Activated gamma-delta T cell (primary cell): ENCODE measurements around the gene FOXN3.

Experiments
- DNase-seq: peaks from one replicate; lab custom pipeline; 2025; lab: John Stamatoyannopoulos, UW

Gene FOXN3

DNA sequence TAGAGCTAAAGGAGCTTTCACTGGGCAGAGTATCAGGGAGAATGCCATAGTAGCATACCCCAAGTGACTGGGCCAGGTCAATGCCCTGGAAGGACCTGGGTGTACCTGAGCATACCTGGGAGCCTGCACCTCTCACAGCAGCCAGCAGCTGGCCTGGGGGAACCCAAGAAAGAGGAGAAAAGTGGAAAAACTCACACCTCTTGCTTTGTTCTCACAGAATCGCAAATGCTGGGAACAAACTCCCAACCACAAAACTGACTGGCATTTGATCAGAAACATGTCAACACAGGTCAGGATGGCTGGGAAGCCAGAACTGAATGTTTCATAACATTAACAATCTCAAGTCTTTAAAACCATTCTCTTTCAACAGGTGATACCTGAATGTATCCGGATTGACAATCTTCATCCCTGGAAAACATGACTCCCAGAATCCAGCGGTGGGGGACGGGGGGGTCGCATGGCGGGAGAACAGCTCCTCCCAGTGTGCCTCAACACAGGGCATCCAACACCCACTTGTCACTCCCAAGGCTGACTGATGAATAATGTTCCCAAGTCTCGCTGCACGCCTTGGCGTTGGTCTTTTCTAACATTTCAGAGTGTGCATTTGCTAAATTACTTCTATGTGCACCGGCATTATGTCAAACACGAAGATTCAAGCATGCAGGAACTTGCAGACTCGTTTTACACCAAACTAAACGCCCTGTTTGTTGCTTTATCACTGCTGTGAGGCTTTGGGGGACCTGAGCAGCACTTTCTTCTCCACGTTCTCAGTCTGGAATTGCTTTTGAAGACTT lies 7.9 kb downstream of the FOXN3 start:
- DNase-seq = no peak

DNA sequence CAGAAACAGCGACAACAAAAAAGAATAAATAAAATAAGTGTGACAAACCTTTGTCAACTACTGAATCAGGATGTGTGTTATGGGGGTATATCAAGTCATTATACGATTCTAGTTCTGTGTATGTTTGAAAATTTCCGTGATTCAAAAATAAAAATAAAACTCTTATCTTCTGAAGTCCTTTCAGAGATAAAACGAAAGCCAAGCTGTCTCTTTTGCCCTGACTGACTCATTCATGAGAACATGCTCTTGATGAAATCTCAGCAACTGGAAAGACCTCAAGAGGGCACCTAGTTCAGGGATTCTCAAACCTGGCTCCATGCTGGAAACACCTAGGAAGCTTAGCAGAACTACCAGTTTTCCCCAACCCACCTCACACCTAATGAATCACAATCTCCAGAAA lies 9.2 kb downstream of the FOXN3 start:
- DNase-seq = no peak

DNA sequence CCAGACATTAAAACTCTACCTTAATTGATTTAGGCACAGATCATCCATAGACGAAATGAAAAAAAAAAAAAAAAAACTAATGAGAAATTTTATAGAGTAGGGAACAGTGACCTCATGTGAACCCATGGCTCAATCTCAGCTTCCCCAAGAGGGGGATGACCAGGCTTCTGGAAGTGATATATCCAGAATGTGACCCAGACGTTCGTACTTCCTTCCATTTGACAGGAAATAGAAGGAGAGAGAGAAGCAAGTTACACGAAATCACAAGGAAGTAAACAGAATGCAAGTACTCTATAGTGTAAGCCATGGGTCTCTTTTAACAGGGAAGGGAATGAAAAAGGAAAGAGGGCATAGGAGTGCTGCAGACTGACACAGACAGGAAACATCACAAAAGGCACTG lies 10.1 kb downstream of the FOXN3 start:
- DNase-seq = no peak

DNA sequence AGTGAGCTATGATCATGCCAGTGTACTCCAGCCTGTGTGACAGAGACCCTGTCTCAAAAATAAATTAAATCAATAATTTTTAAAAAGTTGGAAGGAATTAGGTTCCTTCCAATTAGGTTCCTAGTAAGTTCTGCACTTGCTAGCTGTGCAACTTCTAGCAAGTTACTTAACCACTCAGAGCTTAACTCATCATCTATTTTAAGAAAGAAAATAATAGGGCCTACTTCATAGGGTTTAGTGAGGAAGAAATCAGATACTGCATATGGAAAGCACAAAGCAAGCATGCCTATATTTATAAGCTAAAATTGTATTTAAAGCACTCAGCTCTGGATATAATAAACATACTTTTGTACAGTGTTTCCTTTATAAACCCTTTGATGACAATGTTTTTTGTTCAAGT lies 10.7 kb downstream of the FOXN3 start:
- no peak for DNase-seq

DNA sequence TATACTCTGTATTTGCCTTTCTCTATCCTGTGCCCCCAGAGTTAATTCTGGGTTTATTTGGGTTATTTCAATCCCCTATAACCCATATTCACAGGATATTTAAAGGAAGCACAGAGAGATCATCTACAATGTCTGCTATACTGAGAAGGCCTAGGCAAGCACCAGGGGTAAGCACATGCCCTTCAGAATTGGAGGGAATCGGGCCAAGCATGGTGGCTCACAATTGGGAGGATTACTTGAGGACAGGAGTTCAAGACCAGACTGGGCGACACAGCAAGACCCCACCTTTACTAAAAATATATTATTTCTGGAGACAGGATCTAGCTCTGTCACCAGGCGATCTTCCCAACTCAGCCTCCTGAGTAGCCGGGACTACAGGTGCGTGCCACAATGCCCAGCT lies 11.3 kb downstream of the FOXN3 start:
- DNase-seq = no peak

DNA sequence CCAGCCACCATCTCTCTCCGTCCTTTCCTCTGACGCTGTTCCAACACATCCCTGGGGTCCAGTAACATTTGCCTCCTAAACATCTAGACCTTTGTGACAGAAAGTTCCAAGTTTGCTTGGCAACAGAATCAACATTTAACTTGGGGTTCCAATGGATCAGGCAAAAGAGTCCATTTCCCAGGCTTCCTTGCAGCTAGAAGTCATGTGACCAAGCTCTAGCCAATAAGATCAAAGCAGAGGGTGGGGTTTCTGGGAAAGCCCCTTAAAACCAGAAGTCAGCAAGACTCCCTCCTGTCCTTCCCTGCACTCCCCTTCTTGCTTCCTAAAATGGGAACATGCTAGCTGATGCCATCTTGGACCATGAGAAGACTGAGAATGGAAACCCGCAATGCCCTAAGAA lies 14.7 kb downstream of the FOXN3 start:
- no peak for DNase-seq

DNA sequence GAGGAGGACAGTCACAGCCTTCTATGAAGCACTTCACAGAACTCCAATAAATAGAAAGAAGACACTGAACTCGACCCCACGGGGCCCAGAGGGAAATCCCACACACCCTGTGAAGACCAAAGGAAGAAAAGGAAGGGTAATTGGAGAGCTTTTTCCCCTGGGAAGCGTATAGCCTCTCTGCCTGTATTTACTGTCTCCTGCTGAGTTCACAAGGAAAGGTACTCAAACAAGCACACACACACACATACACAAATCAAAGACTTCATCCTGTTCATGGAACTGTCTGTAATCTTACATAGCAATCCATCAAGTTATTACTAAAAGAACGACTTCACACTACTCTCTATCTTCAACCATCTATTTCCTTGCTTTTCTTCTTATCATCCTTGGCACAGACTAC lies 15.3 kb downstream of the FOXN3 start:
- no peak for DNase-seq

DNA sequence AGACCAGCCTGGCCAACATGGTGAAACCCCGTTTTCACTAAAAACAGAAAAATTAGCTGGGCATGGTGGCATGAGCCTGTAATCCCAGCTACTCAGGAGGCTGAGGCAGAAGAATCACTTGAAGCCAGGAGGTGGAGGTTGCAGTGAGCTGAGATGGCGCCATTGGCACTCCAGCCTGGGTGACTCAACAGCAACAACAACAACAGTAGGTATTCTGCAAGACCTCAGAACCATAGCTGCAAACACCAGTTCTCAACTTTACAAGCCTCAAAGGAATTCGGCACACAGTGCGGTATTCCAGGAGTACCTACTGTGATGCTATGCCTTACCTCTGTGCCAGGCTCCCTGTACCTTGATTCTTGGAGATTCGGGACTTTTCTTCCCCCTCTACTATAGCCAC lies 15.8 kb downstream of the FOXN3 start:
- no peak for DNase-seq

DNA sequence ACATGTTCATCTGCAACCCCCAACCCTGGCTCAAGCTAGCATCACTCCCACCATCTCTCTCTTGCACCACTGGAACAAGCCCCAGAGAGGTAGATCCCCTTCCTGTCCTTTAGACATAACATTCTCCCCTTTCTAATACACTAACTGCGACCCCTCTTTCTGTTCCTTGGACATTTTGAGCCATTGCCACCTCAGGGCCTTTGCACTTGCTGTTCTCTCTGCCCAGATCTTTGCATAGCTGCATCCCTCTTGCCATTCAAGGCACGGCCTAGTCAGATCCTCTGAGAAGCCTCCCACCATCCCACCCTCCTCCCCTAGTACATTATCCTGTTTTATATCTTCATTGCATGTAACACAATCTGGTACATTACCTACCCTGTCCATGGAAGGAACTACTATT lies 16.5 kb downstream of the FOXN3 start:
- DNase-seq = no peak

DNA sequence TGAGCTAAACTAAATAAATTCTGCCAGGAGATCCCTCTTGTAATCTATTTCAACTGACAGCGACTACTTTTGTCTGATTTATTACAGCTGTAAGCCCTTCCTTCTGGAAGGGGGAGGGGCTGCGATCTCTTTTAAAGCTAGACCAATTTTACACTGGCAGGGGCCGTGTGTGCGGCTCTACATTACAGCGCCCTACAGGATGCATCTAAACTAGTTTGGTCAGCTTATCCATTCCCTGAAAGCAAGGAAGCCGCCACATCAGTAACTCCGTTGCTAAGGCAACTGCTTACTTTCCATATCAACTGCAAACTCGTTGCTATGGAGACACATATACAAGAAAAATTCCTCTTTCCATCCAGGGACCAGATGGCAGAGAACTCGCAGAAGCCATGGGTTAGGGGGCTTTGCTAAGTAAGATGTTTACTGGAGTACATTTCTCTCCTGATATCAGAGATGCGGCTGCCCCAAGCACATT lies 17.4 kb downstream of the FOXN3 start:
- no peak for DNase-seq

DNA sequence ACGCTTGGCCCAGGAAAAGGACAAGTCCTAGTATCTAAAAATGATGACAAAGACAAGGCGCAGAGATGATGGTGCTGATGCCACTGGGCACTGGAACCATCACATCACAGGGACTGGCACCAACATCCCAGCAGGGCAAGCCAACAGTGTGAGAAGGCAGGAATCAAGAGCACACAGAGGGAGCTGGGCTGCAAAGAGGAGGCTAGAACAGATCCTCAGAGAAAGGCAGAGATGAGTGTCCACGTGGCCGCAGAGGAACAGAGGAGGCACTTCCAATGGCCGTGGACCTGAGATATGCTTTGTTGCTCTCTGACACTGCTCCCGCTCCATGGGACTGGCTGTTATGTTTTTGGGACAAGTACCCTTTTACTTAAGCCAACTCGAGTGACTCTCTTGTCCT lies 17.9 kb downstream of the FOXN3 start:
- DNase-seq = no peak

DNA sequence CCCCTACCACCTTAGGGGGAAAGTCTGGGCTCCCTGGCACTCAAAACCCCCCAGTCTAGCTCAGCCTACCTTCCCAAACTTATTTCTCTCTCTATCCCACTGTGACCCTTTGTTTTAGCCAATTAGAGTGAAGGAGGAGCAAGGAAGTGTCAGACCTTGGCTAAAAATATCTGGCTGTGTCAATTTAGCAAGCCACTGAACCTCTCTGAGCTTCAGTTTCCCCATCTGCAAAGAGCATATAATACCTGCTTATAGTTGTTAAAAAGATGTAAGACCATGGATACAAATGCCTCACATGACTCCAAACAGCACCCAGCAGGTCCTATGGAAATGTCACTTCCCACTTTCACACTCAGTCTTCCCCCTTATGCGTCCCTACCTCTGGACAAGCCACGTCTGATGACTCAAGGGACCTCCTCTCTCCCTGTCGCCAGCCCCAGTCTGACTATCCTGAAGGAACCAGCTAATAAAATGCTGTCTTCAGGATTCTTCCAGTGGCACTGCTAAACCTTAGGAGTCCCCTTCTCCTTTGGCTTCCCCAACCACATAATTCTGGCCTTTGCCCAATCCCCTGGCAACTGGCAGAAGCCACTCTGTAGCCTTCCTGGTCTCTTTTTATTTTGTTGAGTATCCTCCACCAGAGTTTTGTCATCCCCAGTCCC lies 19.3 kb downstream of the FOXN3 start:
- DNase-seq = no peak

DNA sequence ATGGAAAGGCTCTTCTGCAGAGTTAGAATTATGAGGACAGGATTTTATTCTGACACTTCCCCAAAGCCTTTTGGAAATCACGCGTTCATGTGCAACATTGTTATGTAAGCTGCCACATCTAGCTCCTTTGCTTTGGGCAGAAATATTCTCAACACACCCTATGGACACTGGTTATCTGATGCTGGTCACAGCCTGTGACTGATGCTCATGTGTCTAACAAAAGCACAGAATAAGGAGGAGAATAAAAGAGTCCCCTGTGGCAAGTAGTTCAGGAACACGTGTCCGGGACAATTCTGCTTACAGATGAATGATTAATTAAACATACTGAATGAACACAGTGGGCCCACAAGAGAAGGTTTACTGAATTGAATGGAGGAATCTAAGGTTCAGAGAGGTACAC lies 22.1 kb downstream of the FOXN3 start:
- DNase-seq = no peak

DNA sequence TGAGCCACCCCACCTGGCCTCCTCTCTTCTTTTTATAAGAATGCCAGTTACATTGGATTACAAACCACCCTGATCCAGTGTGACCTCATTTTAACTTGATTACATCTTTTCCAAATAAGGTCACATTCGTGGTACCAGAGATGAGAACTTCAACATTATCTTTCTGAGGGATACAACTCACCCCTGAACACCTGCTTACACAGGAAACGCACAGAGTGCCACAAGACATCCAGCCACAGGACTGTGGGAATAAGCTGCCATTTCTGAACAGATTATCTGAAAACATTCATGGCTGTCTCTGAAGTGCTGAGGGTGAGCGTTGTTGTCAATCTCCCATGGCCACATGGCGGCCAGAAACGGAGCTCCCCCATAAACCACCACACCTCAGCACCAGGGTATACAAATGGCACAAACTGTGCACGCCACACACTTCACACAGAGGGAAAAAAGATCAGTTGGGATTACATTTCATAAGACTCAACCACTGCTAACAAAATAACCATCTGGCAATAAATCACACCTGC lies 23.7 kb downstream of the FOXN3 start:
- no peak for DNase-seq

DNA sequence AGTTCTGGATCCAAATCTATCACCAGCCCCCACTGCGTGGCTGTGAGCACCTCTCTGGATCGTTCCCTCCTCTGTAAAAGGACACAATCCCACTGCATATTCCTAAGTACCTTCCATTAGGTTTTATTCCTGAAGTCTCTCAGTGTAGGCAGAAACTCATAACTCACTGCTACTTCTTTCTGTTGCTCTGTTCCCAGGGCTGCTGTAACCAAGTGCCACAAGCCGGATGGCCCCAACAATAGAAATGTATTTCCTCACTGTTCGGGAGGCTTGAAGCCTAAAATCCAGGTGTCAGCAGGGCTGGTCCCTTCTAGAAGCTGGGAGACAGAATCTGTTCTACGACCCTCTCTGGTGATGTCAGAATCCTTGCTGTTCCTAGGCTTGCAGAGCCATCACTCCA lies 24.9 kb downstream of the FOXN3 start:
- no peak for DNase-seq

DNA sequence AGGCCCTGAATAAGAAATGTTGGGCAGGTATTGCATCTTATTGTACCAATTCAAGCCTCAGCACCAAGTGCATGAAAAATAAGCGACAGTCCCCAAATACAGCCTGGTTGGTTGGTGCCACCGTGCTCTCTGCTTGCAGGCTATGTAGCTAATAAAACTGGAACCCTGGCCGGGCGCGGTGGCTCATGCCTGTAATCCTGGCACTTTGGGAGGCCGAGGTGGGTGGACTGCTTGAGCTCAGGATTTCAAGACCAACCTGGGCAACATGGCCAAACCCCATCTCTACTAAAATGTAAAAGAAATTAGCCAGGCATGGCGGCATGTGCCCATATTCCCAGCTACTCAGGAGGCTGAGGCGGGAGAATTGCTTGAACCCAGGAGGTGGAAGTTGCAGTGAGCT lies 25.5 kb downstream of the FOXN3 start:
- DNase-seq = no peak

DNA sequence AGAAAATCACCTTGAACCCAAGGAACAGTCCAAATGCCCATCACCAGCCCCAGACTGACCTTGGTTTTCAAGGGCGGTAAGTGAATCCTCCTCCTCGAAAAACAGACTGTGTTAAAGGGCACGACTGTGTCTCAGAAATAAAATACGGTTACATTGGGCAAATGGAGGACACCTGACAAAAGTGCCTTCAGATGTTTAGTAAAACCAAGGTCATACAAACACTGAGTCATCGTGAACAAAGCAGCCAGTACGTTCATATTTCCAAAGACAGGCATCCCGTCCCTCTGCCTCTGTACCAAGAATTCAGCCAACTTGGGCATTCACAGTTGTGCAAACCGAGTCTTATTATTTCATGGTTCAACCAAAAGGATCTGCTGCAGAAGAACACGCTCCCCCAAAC lies 25.9 kb downstream of the FOXN3 start:
- DNase-seq = no peak

DNA sequence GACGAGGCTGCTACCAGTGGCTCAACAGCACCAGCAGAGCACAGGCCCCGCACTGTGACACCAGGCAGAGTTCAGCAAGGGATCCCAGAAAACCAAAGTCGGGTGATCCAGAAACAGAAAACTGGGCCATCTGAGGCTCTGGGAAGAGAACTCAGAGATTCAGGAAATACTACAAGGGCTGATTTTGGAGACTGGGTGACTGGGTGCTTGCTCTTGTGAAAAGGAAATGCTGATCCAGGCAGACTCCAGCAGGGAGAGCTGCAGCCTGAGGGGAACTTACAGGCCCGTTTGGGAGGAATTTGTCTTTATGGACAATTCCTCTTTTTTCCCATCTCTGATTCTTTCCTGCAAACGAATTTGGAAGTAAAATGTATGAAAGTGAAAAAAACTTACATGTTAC lies 28.2 kb downstream of the FOXN3 start:
- DNase-seq = no peak

DNA sequence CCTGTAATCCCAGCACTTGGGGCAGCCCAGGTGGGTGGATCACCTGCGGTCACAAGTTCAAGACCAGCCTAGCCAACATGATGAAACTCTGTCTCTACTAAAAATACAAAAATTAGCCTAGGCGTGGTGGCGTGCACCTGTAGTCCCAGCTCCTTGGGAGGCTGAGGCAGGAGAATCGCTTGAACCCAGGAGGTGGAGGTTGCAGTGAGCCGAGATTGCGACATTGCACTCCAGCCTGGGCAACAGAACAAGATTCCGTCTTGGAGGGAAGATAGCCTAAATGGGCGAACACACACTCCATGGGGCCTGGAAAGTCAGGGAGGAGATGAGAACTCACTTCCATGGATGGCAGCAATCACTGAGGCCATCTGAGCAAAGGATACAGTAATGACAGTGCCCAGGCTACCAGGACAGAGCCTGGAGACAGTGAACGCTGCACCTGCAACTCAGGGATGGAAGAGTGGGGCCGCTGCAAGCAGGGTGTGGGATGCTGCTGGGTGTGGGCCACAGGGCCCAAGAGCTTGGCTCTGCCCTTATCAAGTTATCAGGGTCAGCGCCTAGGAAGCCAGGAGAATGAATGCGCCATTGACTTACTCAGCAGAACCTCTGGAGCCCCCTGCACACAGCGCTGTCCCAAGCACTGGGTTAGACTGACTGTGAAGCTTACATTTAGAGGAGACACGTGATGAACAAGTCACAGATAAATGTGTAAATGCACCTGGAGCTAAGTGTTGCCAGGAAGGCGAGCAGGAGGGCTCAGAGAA lies 28.9 kb downstream of the FOXN3 start:
- DNase-seq = no peak

DNA sequence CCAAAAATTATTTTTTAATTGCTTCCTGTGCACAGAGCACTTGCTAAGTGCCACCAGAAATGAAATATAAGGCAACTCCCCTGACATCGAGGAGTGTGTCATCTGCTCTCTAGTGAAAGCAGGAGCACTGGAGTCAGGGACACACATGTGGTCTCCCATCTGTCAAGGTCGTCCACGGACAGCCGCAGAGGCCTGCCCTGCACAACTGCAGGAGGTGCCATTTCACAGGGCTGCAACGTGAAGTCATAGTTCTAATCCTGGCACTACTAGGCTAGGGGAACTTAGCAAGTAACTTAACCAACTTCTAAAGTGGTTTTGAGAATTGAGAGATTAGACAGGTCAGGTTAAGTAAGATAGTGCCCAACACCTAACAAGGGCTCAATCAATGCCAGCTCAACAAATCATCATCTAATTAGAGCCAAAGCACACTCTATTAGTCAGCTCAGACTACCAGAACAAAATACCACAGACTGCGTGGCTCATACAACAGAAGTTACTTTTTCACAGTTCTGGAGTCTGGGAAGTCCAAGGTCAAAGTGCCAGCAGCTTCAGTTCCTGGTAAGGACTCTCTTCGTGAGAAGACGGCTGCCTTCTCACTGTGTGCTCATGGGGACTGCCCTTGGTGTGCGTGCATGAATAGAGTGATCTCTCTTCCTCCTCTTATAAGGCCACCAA lies 30.7 kb downstream of the FOXN3 start:
- DNase-seq = no peak

DNA sequence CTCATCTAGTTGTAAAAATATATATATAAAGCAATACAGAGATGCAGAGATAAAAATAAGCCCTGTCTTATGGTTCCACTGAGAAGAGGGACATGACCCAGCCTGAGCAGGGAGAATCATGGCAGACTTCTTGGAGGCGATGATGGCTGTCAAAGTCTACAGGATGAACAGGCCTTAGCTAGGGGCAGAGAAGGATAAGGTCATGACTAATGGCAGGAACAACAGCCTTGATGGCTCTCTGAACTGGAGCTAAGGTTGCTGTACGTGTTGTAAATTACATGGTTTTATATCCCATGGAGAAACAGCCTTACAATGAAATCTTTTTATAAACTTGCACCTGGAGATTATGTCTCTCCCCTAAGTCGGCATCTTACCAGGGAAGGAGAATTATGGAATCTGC lies 32.4 kb downstream of the FOXN3 start:
- no peak for DNase-seq

DNA sequence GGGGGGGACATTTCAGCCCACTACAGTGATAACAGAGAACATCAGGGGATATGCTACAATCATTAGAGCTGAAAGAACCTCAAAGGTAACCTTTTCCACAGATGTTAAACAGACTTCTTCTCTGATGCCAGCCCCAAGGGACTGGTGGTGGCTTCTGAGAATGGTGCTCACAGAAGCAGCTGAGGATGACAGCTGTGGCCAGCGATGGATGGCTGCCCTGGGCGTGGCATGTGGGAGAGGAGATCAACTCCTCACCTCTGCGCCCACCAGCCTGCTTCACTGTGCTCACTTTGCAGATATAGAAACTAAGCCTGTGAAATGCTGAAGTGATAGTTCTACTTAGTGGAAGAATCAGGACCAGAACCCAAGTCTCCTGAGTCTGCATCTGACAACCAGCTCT lies 33.0 kb downstream of the FOXN3 start:
- DNase-seq = no peak
